Activated CD8-positive, alpha-beta memory T cell treated with anti-CD3 and anti-CD28 coated beads for 48 hours (primary cell): ENCODE data around the gene LRRC4.
A peak's percentile ranks its signal among the peaks of the same experiment; 100 is the strongest.

Experiments used
- DNase-seq, 3 experiments: peaks; one replicate each; pipeline ENCODE4 v3.0.0-alpha.2; 2020; ENCODE audit warnings: low read depth in 2 of 3, low spot score in 2 of 3

The LRRC4 gene

GRCh38 chr7:128032605-128033235 lies 1.5 kb upstream of the LRRC4 start:
- no peak for DNase-seq

GRCh38 chr7:128031901-128032604 lies 816 bp upstream of the LRRC4 start:
- peak in 2 of 3 experiments; percentile 23 to 25 for DNase-seq

- no peak for DNase-seq
These were observed 979 bp downstream of the LRRC4 start for GRCh38 chr7:128030263-128030653.

- DNase-seq = no peak
These were observed 1.7 kb downstream of the LRRC4 start for GRCh38 chr7:128029405-128029995.

- DNase-seq = no peak
These were observed 3.7 kb downstream of the LRRC4 start for GRCh38 chr7:128027485-128027980.

- no peak for DNase-seq
These were observed 4.7 kb downstream of the LRRC4 start for GRCh38 chr7:128026551-128026950.

- no peak for DNase-seq
These were observed 5.4 kb downstream of the LRRC4 start for GRCh38 chr7:128025819-128026218.

GRCh38 chr7:128025380-128025779 lies 5.9 kb downstream of the LRRC4 start:
- no peak for DNase-seq

GRCh38 chr7:128024151-128024550 lies 7.1 kb downstream of the LRRC4 start:
- no peak for DNase-seq

GRCh38 chr7:128022631-128023532 lies 8.4 kb downstream of the LRRC4 start:
- DNase-seq = no peak

GRCh38 chr7:128021366-128021765 lies 9.9 kb downstream of the LRRC4 start:
- DNase-seq = no peak

- no peak for DNase-seq
These were observed 11.1 kb downstream of the LRRC4 start for GRCh38 chr7:128020159-128020558.

GRCh38 chr7:128019288-128019687 lies 11.9 kb downstream of the LRRC4 start:
- DNase-seq = no peak

GRCh38 chr7:128017862-128018845 lies 13.1 kb downstream of the LRRC4 start:
- DNase-seq = no peak

GRCh38 chr7:128017460-128017859 lies 13.8 kb downstream of the LRRC4 start:
- no peak for DNase-seq

GRCh38 chr7:128014811-128015210 lies 16.4 kb downstream of the LRRC4 start:
- DNase-seq = no peak

GRCh38 chr7:128011131-128011661 lies 20.0 kb downstream of the LRRC4 start:
- DNase-seq = no peak

GRCh38 chr7:128010391-128011127 lies 20.7 kb downstream of the LRRC4 start:
- DNase-seq = no peak

GRCh38 chr7:128008744-128009143 lies 22.5 kb downstream of the LRRC4 start:
- no peak for DNase-seq
